HUDEP-2 (cell line): Measurements from ENCODE around the gene NLK.
"Not testable (repeated sequence)": the region's sequence is repeated elsewhere in the genome, so short reads cannot be mapped to it uniquely, and the experiment has no call there.

Experiments
- DNase-seq, 76 experiments: peaks; one replicate each; lab custom pipeline; 2025; ENCODE audit not compliant: unreplicated experiment in 76 of 76; lab: John Stamatoyannopoulos, UW

The NLK gene

DNA sequence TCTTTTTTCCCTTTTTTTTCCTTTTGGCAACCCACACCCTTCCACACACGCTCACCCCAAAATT lies at the start of gene NLK:
Gene NLK (plus strand): TSS at position 21 of the 64 bp plus-strand sequence. CDS start 197 bp downstream, outside the sequence.
- no peak for DNase-seq

DNA sequence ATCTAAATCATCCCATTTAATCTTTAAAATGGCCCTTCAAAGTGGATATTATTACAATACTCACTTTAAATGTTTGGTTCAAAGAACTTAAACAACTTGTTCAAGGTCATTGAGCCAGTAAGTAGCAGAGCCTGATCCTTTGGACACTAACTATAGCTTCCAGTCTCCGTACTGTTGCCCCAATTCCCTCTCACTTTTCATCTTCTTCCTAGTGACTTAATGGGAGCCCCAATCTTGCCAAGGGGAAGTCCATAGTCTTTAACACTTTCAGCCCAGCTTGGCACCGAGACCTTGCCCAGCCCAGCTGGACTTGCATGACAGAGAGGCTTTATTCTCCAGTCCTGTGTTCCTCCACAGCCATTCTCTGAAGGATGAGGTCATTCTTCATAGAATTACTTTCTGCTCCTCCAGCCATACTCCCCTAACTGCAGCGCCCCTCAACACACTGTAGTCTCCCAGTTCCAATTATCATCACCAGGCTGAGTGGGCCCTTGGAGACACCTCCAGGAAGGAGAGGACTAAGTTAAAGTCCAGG lies 49.2 kb upstream of the NLK start:
- no peak for DNase-seq

DNA sequence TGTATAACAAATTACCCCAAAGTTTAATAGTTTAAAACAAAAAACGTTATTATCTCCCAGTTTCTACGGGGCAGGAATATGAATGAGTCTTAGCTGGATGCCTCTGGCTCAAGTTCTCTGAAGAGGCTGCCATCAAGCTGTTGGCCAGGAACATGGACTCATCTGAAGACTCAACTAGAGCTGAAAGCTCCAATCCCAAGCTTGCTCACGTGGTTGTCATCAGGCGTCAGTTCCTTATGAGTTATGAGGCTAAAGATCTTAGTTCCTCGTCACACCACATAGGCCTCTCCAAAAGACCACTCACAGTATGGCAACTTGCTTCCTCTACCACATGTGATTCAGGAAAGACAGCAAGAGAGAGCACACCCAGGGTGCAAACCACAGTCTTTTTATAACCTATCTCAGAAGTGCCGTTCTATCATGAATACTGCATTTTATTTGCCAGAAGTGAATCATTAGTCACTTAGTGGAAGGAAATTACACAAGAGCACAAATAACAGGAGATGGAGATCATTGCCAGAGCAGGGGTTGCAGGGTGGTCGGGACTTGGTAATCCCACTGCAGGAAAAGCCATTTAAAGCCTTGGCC lies 48.7 kb upstream of the NLK start:
- no peak for DNase-seq

DNA sequence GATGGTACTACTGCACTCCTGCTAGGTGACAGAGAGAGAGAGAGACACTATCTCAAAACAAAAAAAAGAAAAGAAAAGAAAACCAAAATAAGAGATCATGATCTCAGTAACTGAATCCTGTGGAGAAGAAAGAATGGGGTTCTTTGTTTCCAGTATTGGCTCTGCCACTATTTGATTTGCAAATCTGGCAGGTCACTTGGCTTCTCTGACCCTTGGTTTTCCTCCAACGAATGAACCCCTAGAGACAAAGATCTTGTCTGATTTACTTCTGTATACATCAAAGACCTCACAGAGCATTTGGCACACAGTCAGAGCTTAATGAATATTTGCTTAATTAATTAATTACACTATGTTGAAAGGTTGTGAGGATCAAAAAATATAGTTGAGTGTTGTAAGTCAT lies 47.9 kb upstream of the NLK start:
- no peak for DNase-seq

DNA sequence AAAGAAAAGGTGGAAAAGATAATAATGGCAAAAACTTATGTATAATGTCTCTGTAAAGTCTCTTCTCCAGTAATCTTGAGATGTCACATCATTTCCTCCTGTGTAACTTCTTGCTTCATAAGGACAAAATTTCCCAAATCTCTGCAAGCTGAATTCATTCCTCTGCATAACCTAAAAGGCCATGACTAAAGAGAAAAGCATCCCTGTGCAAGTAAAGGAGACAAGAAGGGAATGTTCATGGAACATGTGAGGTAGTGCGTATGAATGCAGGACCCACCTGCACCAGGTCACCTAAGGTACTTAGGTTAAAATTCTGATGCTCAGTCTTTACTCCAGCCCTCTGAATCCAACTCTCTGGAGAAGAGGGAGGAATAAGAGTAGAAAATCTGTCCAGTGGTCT lies 46.9 kb upstream of the NLK start:
- DNase-seq: no peak

DNA sequence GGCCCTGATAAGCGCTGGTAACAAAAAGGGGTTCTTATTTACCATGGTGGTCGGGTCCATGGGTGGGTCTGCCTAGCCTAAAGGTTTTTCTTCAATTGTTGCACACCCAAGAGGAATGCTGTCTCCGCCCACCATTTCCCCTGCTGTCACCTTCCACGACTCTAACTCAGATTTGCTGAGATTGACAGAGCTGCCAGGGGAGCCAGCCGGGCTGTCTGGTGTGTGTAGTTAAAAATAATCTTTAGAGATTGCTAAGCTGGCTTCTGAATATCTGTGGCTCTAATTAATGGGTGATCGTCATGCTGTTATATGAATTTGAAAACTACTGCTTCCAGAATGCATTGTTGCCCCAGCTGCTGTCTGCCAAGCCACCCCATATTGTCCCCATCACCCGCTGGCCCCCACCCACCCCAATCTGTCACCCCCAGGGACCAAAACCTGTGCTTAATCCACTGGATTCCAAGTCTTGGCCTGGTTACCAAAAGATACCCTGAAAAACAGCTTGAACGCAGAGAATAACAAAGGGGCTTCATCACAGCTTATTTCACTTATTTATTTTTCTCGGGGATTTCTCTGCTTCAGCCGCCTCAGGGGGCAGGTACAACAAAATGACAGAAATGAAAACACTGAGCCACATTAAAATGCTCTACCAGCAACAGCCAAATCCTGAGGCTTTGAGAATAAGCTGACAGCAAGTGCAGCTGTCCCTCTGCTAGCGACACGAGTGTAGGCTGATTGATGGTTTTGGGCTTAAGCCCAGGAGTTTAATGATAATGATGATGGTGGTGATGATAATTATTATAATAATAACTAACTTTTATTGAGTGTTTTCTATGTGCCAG lies 46.1 kb upstream of the NLK start:
- no peak for DNase-seq

DNA sequence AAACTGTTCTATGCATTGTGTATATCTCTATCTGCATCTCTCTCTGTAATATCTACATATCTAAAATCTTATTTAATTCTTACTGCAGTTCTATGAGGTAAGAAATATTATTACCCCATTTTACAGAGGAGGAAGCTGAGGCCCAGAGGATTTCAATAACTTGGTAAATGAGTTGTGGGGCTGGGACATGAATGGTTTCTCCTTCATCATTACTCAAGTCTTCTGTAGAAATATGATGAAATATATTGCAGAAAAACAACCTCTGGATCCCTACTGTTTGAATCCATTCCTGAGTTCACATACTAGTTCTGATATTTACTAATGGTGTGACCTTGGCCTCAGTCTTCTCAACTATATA lies 45.5 kb upstream of the NLK start:
- DNase-seq: no peak

DNA sequence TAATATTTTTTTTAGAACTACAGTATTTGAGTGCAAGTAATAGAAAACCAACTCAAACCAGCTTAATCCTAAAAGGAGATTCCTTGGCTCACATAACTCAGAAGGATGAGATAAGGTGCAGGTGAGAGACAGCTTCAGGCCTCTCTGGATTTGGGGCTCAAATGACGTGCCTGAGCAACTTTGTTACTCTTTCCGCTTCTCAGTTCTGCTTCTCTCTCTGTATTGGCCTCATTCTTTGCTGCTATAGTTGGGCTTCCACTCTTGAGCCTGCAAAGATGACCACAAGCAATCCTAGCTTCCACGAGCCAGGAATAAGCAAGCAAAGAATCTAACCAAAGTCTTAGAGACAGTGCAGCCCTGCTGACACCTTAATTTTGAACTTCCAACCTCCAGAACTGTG lies 45.0 kb upstream of the NLK start:
- DNase-seq: no peak

DNA sequence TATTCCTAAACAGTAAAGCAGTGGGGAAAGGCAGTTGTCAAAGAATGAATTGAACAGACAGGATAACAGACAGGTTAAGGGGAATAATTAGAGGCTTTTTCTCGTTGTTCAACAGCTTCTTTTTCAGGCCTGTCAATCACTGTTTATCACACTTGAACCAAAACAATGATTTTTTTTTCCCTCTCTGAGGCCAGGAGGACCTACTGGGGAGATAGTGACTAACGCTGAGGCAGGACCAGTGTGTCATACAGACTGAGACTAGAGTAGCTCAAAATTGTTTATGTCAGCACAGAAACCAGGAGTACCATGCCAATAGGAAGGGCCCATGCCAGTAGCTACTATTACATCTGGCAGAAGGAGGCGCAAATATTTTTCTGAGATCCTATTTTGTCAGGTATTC lies 41.3 kb upstream of the NLK start:
- peak in 6 of 76 experiments; percentile 8 to 33 (median 12) for DNase-seq

DNA sequence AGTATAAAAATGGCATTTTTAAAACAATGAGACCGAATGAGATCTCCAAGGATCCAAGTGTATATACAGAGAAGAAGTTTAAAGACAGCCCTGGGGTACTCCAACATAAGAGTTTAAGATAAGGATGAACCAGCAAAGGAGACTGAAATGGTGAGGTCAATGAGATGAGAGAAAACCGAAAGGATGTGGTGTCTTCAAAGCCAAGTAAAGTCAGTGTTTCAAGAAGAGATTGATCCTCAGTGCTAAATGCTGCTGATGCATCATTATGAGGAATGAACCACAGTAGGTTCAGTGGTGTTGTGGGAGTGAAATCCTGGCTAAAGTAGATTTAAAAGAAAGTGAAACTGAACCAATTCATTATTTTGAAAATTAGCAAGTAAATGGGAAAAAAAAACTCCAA lies 38.1 kb upstream of the NLK start:
- no peak for DNase-seq

DNA sequence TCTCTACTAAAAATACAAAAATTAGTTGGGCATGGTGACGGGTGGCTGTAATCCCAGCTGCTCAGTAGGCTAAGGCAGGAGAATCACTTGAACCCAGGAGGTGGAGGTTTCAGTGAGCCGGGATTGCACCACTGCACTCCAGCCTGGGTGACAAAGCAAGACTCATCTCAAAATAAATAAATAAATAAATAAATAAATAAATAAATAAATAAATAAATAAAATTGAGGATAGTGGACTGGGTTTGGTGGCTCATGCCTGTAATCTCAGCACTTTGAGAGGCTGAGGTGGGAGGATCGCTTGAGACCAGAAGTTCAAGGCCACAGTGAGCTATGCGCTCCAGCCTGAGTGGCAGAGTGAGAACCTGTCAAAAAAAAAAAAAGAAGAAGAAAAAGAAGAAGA lies 34.6 kb upstream of the NLK start:
- DNase-seq: not testable (repeated sequence)

DNA sequence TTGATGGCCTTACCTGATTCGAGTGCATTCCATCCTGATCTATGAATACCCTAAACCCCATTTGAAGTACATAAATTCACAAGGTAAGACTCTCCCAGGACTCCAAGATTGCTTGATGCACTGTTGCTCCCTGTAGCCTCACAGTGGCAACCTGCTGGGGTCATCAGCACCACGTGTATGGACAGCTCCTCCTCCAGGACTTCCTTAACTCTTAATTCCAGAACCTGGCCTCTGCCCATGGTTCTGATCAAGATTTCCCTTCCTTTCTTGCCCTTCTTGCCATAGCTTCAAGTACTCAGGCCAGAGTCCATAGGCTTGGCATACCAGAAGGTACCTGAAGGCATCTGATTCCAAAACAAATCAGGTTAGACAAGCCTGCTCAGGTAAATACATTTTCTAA lies 34.0 kb upstream of the NLK start:
- peak in 38 of 76 experiments; percentile 2 to 49 (median 26) for DNase-seq

DNA sequence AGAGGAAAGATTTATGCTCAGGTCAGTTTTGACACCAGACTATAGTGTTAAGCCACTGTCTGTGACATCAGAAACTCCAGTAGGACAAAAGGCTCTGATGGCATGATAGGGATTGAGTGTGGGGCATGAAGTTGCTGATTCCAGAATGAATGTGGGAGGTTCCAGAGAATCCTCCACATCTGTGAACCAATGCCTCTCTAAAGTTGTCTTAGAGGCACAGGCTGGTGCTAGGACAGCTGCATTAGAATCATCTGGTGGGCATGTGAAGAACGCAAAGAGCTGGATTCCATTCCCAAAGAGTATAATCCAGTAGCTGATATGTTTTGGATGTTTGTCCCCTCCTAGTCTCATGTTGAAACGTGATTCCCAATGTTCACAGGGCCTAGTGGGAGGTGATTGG lies 32.1 kb upstream of the NLK start:
- no peak for DNase-seq

DNA sequence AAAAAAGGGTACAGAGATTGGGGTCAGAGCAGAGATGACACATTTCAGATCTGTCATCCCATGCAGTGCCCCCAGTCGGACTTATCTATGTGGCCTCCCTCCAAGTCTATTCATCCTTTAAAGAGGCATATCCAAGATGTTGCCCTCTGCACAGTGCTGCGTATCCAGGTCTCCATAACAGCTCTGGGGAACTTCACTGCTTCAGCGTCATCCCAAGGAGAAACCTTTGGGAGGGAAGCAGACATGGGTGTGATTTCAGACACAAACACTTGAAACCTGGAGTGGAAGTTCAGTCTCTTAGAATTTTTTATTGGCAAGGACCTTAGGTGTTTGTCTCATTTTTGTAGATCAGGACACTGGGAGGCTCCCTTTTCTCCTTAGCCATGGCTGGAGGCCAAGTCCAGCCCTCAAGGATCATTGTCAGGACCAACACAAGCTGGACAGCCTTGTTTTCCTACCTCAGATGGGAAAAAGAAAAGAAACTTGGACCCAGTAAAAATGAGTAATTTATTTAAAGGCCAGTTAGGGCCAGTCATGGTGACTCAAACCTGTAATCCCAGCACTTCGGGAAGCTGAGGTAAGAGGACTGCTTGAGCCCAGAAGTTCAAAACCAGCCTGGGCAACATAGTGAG lies 23.9 kb upstream of the NLK start:
- DNase-seq: no peak

DNA sequence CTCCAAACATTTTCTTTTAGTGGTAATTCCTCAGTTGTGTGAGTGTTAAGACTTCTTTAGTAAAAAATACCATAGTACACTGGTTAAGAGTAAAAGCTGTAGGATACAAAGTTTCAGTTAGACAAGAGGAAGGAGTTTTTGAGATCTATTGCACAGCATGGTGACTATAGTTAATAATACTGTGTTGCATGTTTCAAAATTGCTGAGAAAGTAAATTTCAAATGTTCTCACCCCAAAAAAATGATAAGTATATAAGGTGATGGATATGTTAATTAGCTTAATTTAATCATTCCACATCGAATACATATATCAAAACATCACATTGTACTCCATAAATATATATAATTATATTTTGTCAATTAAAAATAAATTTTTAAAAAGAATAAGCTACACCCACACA lies 22.0 kb upstream of the NLK start:
- DNase-seq: no peak

DNA sequence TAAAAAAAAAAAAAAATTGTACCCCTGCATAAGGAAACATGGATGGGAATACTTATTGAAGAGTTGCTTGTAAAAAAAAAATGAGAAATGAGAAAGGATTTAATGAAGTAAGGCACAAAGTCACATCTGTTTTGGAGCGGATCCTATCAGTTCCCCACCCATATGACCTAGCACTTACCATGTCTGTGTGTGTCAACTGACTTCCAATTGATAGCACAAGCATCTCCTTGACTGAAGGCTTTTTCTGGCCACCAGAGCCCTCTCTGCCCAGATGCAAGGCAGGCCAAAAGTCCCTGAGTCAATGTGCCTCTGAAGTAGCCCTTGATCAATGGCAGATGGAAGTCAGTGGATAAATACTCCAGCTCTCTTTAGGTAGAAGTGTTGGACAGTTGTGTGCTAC lies 13.4 kb upstream of the NLK start:
- DNase-seq: peak in 71 of 76 experiments; percentile 7 to 87 (median 62)

DNA sequence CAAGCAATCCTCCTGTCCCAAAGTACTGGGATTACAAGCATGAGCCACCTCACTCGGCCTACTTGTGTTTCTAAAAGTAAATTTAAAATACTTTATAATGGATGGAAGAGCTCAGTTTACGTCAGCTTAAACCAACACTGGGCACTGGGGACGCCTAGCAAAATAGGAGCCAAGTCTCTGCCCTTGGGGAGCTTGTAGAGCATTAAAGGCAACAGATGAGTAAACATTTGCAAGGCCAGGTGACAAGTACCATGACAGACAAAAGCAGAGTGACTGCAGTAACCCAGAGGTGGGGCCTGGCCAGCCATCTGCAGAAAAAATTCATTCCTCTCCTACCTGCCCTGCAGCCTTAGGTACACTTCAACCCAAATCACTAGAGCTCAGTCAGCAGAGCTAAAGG lies 12.1 kb upstream of the NLK start:
- no peak for DNase-seq

DNA sequence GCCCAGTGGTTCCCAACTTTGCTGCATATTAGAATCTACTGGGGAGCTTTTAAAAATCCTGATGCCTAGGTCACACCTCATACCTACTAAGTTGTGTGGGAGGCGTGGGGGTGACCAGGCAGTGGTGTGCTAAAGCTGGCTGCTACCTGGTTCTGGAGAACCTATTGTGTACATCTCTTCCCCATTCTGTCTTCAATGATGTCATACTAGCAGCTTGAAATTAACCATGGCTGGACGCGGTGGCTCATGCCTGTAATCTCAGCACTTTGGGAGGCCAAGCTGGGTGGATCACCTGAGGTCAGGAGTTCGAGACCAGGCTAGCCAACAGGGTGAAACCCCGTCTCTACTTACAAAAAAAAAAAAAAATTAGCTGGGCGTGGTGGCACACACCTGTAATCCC lies 11.3 kb upstream of the NLK start:
- no peak for DNase-seq

DNA sequence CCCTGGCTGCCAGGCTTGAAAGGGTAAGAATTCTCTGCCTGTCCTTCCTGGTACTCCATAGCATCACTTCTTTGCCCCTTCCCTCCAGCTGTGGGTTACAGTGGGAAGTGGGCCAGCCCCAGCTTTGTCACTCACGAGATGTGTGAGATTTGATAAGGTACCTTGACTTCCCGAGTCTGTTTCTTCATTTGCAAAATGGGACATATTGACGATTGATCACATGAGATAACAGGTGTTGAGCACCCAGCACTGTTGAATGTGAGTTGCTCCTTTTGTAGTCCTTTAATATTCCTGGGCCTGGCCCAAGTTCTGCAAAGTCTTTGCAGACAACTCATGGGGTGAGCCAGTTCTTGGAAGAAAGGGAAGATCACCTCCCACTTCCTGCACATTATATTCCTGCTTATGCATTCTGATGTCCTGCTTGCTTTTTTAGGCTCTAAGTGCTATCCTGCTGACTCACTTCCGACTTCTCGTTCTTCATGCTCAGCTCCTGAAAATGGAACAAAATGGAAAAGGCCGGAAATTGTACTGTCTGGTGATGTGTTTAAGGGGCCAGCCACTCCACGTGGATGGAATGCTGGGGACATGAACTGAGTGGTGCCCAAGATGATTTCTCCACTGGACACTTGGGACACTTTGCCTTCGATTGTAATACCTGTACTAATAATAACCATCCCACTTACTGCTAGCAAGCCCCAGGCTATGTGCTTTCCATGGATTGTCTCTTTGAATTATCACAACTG lies 8.3 kb upstream of the NLK start:
- no peak for DNase-seq

DNA sequence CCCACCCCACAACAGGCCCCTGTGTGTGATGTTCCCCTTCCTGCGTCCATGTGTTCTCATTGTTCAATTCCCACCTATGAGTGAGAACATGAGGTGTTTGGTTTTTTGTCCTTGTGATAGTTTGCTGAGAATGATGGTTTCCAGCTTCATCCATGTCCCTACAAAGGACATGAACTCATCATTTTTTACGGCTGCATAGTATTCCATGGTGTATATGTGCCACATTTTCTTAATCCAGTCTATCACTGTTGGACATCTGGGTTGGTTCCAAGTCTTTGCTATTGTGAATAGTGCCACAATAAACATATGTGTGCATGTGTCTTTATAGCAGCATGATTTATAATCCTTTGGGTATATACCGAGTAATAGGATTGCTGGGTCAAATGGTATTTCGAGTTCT lies 7.0 kb upstream of the NLK start:
- DNase-seq: not testable (repeated sequence)

DNA sequence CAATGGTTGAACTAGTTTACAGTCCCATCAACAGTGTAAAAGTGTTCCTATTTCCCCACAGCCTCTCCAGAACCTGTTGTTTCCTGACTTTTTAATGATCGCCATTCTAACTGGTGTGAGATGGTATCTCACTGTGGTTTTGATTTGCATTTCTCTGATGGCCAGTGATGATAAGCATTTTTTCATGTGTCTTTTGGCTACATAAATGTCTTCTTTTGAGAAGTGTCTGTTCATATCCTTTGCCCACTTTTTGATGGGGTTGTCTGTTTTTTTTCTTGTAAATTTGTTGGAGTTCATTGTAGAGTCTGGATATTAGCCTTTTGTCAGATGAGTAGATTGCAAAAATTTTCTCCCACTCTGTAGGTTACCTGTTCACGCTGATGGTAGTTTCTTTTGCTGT lies 6.6 kb upstream of the NLK start:
- not testable (repeated sequence) for DNase-seq

DNA sequence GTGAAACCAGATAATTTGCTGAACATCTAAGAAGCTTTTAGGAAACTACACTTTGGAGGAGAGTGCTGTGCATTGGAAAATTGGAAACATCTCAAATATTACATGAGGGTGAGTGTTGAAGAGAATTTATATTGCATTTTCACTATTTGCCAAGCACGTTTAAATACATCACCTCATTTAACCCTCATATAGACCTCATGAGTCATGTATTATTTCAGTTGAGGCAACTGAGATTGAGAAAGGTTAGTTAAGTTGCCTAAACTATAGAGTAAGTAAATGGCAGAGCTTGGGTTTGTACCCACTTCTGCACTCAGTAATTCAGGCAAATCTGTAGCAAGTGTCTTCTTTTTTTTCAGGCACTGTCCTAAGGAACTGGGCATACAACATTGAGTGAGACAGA lies 3.7 kb upstream of the NLK start:
- no peak for DNase-seq
